Activated naive CD4-positive, alpha-beta T cell treated with anti-CD3 and anti-CD28 coated beads for 36 hours (primary cell): ENCODE measurements around the gene PRORP. TPM values are rescaled to one million over a fixed set of nuclear protein-coding genes. Genes with fewer than 3 reads are reported as not detected.
A peak's percentile ranks its signal among the peaks of the same experiment; 100 is the strongest.
"Not testable (repeated sequence)": the region's sequence is repeated elsewhere in the genome, so short reads cannot be mapped to it uniquely, and the experiment has no call there.

Experiments used
- CTCF ChIA-PET: fragments of 350-600 bp; sonication (Branson Sonifier 250); formaldehyde crosslinking; loops from one replicate; lab custom pipeline; 2021; ENCODE audit warnings: antibody characterized with exemption; lab: Charles Lee
- DNase-seq: peaks from one replicate; pipeline ENCODE4 v3.0.0-alpha.2; 2020
- H3K27ac Mint-ChIP-seq: one replicate; pipeline ENCODE4 v1.8.0; 2021; ENCODE audit warnings: mild to moderate bottlenecking, mixed read lengths
- H3K27me3 Mint-ChIP-seq: one replicate; pipeline ENCODE4 v1.8.0; 2021; ENCODE audit warnings: low read depth, mixed read lengths
- H3K36me3 Mint-ChIP-seq: one replicate; pipeline ENCODE4 v1.8.0; 2021; ENCODE audit warnings: low read depth, mixed read lengths
- H3K4me1 Mint-ChIP-seq: one replicate; pipeline ENCODE4 v1.8.0; 2021; ENCODE audit warnings: low read depth, mixed read lengths
- H3K4me3 Mint-ChIP-seq: one replicate; pipeline ENCODE4 v1.8.0; 2021; ENCODE audit warnings: mild to moderate bottlenecking, moderate library complexity, mixed read lengths
- H3K9me3 Mint-ChIP-seq: one replicate; pipeline ENCODE4 v1.8.0; 2021; ENCODE audit warnings: mixed read lengths
- intact Hi-C: fragments of 100-400 bp; cut with micrococcal nuclease; formaldehyde crosslinking; loops from one replicate; pipeline ENCODE4 v1.15.1; 2023
- total RNA-seq, 2 experiments: library from RNA; stranded (reverse); gene quantifications; one replicate each; pipeline ENCODE4 v1.2.3, GENCODE V29; 2021

Gene PRORP
- 10 to 100 TPM; 37.9 to 40.8 TPM for total RNA-seq

- Mint-ChIP-seq H3K27ac (peak within 1 kb of the TSS; percentile 99), H3K4me3 (peak within 1 kb of the TSS; percentile 95)
- CTCF ChIA-PET, result interaction anchor here (0.6 to 1.2 kb wide), 5 partner anchors 8 to 294 kb away, joined by 3 to 6 read pairs (median 4); no protein-coding TSS in a partner anchor
Measured at GRCh38 chr14:35121887-35122695, at the start of gene PRORP, which contains the start of gene PPP2R3C. TSS of gene PRORP (plus strand) at chr14:35122552. CDS start at chr14:35123246, 694 bp downstream. TSS of gene PPP2R3C (minus strand) at chr14:35121990. CDS start at chr14:35121959, 31 bp downstream.

GRCh38 chr14:35073486-35073885 is 48.9 kb upstream of the PRORP start:
- no peak overlapping the region for H3K27ac Mint-ChIP-seq
- no peaks in the 10 kb centered on the region for H3K9me3 Mint-ChIP-seq
- intact Hi-C loops, result no loop called here
- no peaks in the 10 kb centered on the region for H3K4me1 Mint-ChIP-seq
- H3K27me3 Mint-ChIP-seq, result no peaks in the 10 kb centered on the region
- no peak overlapping the region for H3K4me3 Mint-ChIP-seq
- CTCF ChIA-PET, result no interaction called here
- H3K36me3 Mint-ChIP-seq, result peaks cover 10% of the 10 kb centered on the region
- no peak for DNase-seq

More at GRCh38 chr14:35121887-35122695, at the start of gene PRORP, which contains the start of gene PPP2R3C:
- Mint-ChIP-seq H3K36me3 (peaks cover 16% of the 10 kb centered on the region), H3K4me1 (peaks cover 64% of the 10 kb centered on the region), H3K9me3 (no peaks in the 10 kb centered on the region), H3K27me3 (no peaks in the 10 kb centered on the region)
- intact Hi-C loops, result loop anchor here (1.0 to 5.0 kb wide), 19 partner anchors 39 to 1195 kb away; partner anchors contain the start of genes BRMS1L, EAPP, FAM177A1 and NFKBIA
- DNase-seq, result peak; percentile 93

- Mint-ChIP-seq H3K27me3 (no peaks in the 10 kb centered on the region), H3K9me3 (no peaks in the 10 kb centered on the region), H3K4me3 (no peak overlapping the region), H3K27ac (peak overlapping the region; percentile 26), H3K4me1 (no peaks in the 10 kb centered on the region), H3K36me3 (peaks cover 8% of the 10 kb centered on the region)
- CTCF ChIA-PET, result no interaction called here
- DNase-seq, result no peak
- intact Hi-C loops, result no loop called here
Measured at GRCh38 chr14:35078082-35078481, 44.3 kb upstream of the PRORP start.

GRCh38 chr14:35079742-35080141 is 42.6 kb upstream of the PRORP start:
- Mint-ChIP-seq H3K9me3 (no peaks in the 10 kb centered on the region), H3K27ac (no peak overlapping the region), H3K4me1 (no peaks in the 10 kb centered on the region), H3K27me3 (no peaks in the 10 kb centered on the region), H3K4me3 (no peak overlapping the region), H3K36me3 (peaks cover 11% of the 10 kb centered on the region)
- intact Hi-C loops, result no loop called here
- CTCF ChIA-PET, result interaction anchor here (1.1 kb wide), 1 partner anchor 325 kb away, joined by 3 read pairs; no protein-coding TSS in a partner anchor
- no peak for DNase-seq

GRCh38 chr14:35083530-35084150 is 38.7 kb upstream of the PRORP start:
- intact Hi-C loops, result no loop called here
- H3K27me3 Mint-ChIP-seq, result no peaks in the 10 kb centered on the region
- DNase-seq, result no peak
- peaks cover 23% of the 10 kb centered on the region for H3K36me3 Mint-ChIP-seq
- H3K4me1 Mint-ChIP-seq, result no peaks in the 10 kb centered on the region
- H3K4me3 Mint-ChIP-seq, result no peak overlapping the region
- H3K9me3 Mint-ChIP-seq, result no peaks in the 10 kb centered on the region
- CTCF ChIA-PET, result no interaction called here
- H3K27ac Mint-ChIP-seq, result no peak overlapping the region

- Mint-ChIP-seq H3K4me1 (no peaks in the 10 kb centered on the region), H3K36me3 (peaks cover 23% of the 10 kb centered on the region), H3K4me3 (no peak overlapping the region), H3K27ac (peak overlapping the region; percentile 4), H3K9me3 (no peaks in the 10 kb centered on the region), H3K27me3 (no peaks in the 10 kb centered on the region)
- CTCF ChIA-PET, result interaction anchor here (0.6 kb wide), 1 partner anchor 255 kb away, joined by 3 read pairs; no protein-coding TSS in a partner anchor
- intact Hi-C loops, result no loop called here
- no peak for DNase-seq
Measured at GRCh38 chr14:35085441-35085840, 36.9 kb upstream of the PRORP start.

- H3K27me3 Mint-ChIP-seq, result no peaks in the 10 kb centered on the region
- H3K9me3 Mint-ChIP-seq, result no peaks in the 10 kb centered on the region
- no peak overlapping the region for H3K4me3 Mint-ChIP-seq
- no peak for DNase-seq
- intact Hi-C loops, result no loop called here
- H3K4me1 Mint-ChIP-seq, result no peaks in the 10 kb centered on the region
- CTCF ChIA-PET, result no interaction called here
- H3K27ac Mint-ChIP-seq, result no peak overlapping the region
- H3K36me3 Mint-ChIP-seq, result peaks cover 28% of the 10 kb centered on the region
Measured at GRCh38 chr14:35088514-35088913, 33.8 kb upstream of the PRORP start.

- H3K27ac Mint-ChIP-seq, H3K4me3 Mint-ChIP-seq, H3K4me1 Mint-ChIP-seq, H3K27me3 Mint-ChIP-seq, intact Hi-C loops, DNase-seq, H3K9me3 Mint-ChIP-seq: not testable (repeated sequence)
- CTCF ChIA-PET, result interaction anchor here (1.4 kb wide), 1 partner anchor 9 kb away, joined by 3 read pairs; no protein-coding TSS in a partner anchor
- peaks cover 17% of the 10 kb centered on the region for H3K36me3 Mint-ChIP-seq
Measured at GRCh38 chr14:35094645-35095044, 27.7 kb upstream of the PRORP start.

GRCh38 chr14:35107866-35108265 is 14.5 kb upstream of the PRORP start:
- intact Hi-C loops, result no loop called here
- Mint-ChIP-seq H3K9me3 (no peaks in the 10 kb centered on the region), H3K27me3 (no peaks in the 10 kb centered on the region), H3K27ac (no peak overlapping the region), H3K4me1 (peaks cover 4% of the 10 kb centered on the region), H3K4me3 (no peak overlapping the region), H3K36me3 (peaks cover 33% of the 10 kb centered on the region)
- CTCF ChIA-PET, result no interaction called here
- no peak for DNase-seq

- Mint-ChIP-seq H3K4me1 (peaks cover 15% of the 10 kb centered on the region), H3K9me3 (no peaks in the 10 kb centered on the region), H3K36me3 (peaks cover 43% of the 10 kb centered on the region), H3K27ac (no peak overlapping the region), H3K27me3 (no peaks in the 10 kb centered on the region), H3K4me3 (no peak overlapping the region)
- no peak for DNase-seq
- CTCF ChIA-PET, result interaction anchor here (0.7 kb wide), 1 partner anchor 309 kb away, joined by 3 read pairs; no protein-coding TSS in a partner anchor
- intact Hi-C loops, result no loop called here
Measured at GRCh38 chr14:35112641-35113040, 9.7 kb upstream of the PRORP start.

- H3K4me3 Mint-ChIP-seq, result no peak overlapping the region
- H3K36me3 Mint-ChIP-seq, result peaks cover 43% of the 10 kb centered on the region
- CTCF ChIA-PET, result interaction anchor here (0.6 to 0.7 kb wide), 2 partner anchors 309 to 629 kb away, joined by 3 to 4 read pairs; no protein-coding TSS in a partner anchor
- DNase-seq, result no peak
- peaks cover 18% of the 10 kb centered on the region for H3K4me1 Mint-ChIP-seq
- H3K9me3 Mint-ChIP-seq, result no peaks in the 10 kb centered on the region
- intact Hi-C loops, result no loop called here
- no peak overlapping the region for H3K27ac Mint-ChIP-seq
- no peaks in the 10 kb centered on the region for H3K27me3 Mint-ChIP-seq
Measured at GRCh38 chr14:35113308-35113950, 8.9 kb upstream of the PRORP start.

GRCh38 chr14:35114036-35114435 is 8.3 kb upstream of the PRORP start:
- Mint-ChIP-seq H3K27me3 (no peaks in the 10 kb centered on the region), H3K27ac (no peak overlapping the region), H3K9me3 (no peaks in the 10 kb centered on the region), H3K4me3 (no peak overlapping the region), H3K4me1 (peaks cover 23% of the 10 kb centered on the region), H3K36me3 (peaks cover 45% of the 10 kb centered on the region)
- no peak for DNase-seq
- intact Hi-C loops, result no loop called here
- CTCF ChIA-PET, result no interaction called here
